Muscle of leg (tissue), 11 donors: ENCODE results near the gene RABEP1. TPM values are rescaled to one million over a fixed set of nuclear protein-coding genes. Genes with fewer than 3 reads are reported as not detected.
A peak's percentile ranks its signal among the peaks of the same experiment; 100 is the strongest.

ENCODE experiments used
- DNase-seq: peaks from one replicate; pipeline ENCODE4 v3.0.0; 2013
- H3K27ac ChIP-seq: one replicate; pipeline ENCODE4 v1.5.1; 2013; ENCODE audit warnings: mild to moderate bottlenecking, low read length, control low read depth
- H3K27me3 ChIP-seq: one replicate; pipeline ENCODE4 v1.6.1; 2013; ENCODE audit warnings: low read length; ENCODE audit not compliant: control insufficient read depth, insufficient read depth
- H3K36me3 ChIP-seq: one replicate; pipeline ENCODE4 v1.6.1; 2013; ENCODE audit warnings: low read length; ENCODE audit not compliant: control insufficient read depth, insufficient read depth
- H3K4me1 ChIP-seq: one replicate; pipeline ENCODE4 v1.6.1; 2013; ENCODE audit warnings: low read length; ENCODE audit not compliant: control insufficient read depth, insufficient read depth
- H3K4me3 ChIP-seq: one replicate; pipeline ENCODE4 v1.5.1; 2013; ENCODE audit warnings: low read length, control low read depth
- H3K9me3 ChIP-seq: replicated peaks from 2 replicates; pipeline ENCODE4 v1.6.1; 2013; ENCODE audit warnings: low read depth, low read length; ENCODE audit not compliant: control insufficient read depth
- WGBS: methylation state at CpG from one replicate; pipeline ENCODE4 v1.1.5; 2013; ENCODE audit warnings: missing lambda C conversion rate; ENCODE audit not compliant: insufficient coverage; 5-methylcytosine and 5-hydroxymethylcytosine counted together
- polyA plus RNA-seq, 8 donors: library from polyadenylated mRNA; unstranded; fragments of 120-200 nt; gene quantifications; one replicate each; pipeline versions ENCODE4 v1.2.1 to v1.2.3, GENCODE V29; 2013; ENCODE audit warnings: inconsistent platforms in 1 of 8, low replicate concordance in 1 of 8; ENCODE audit not compliant: insufficient read length in 8 of 8, insufficient read depth in 1 of 8
- total RNA-seq: library from RNA; stranded (reverse); fragments of 120-200 nt; gene quantifications from one replicate; pipeline ENCODE4 v1.2.4, GENCODE V29; 2013

RABEP1 gene
- total and polyA plus RNA-seq, 9 donors = 38.2 to 55.6 (median 51.6) TPM

GRCh38 chr17:5304636-5305035 lies 22.6 kb downstream of the RABEP1 start:
- 100% methylated on average over 1 of the region's 1 CpG for WGBS
- H3K27me3 ChIP-seq = no peaks in the 10 kb centered on the region
- H3K4me1 ChIP-seq = no peaks in the 10 kb centered on the region
- H3K27ac ChIP-seq = no peak overlapping the region
- no peak for DNase-seq
- no peaks in the 10 kb centered on the region for H3K36me3 ChIP-seq
- no peak overlapping the region for H3K4me3 ChIP-seq
- no peaks in the 10 kb centered on the region for H3K9me3 ChIP-seq

GRCh38 chr17:5309851-5310250 lies 27.8 kb downstream of the RABEP1 start:
- Histone ChIP-seq H3K27me3 (no peaks in the 10 kb centered on the region), H3K9me3 (no peaks in the 10 kb centered on the region), H3K4me3 (no peak overlapping the region), H3K4me1 (no peaks in the 10 kb centered on the region), H3K27ac (no peak overlapping the region), H3K36me3 (peaks cover 2% of the 10 kb centered on the region)
- no peak for DNase-seq

GRCh38 chr17:5325851-5326250 lies 43.8 kb downstream of the RABEP1 start:
- DNase-seq = peak; percentile 1
- Histone ChIP-seq H3K27me3 (no peaks in the 10 kb centered on the region), H3K36me3 (no peaks in the 10 kb centered on the region), H3K27ac (no peak overlapping the region), H3K4me3 (no peak overlapping the region), H3K4me1 (no peaks in the 10 kb centered on the region), H3K9me3 (no peaks in the 10 kb centered on the region)
- no CpG with 5 or more reads among the region's 4 CpGs for WGBS

GRCh38 chr17:5329784-5330557 lies 47.9 kb downstream of the RABEP1 start:
- H3K36me3 ChIP-seq = peaks cover 13% of the 10 kb centered on the region
- no peak overlapping the region for H3K4me3 ChIP-seq
- no peaks in the 10 kb centered on the region for H3K27me3 ChIP-seq
- no peaks in the 10 kb centered on the region for H3K4me1 ChIP-seq
- DNase-seq = no peak
- no peaks in the 10 kb centered on the region for H3K9me3 ChIP-seq
- WGBS = no CpG with 5 or more reads among the region's 2 CpGs
- H3K27ac ChIP-seq = no peak overlapping the region

GRCh38 chr17:5330981-5331380 lies 48.9 kb downstream of the RABEP1 start:
- Histone ChIP-seq H3K4me3 (no peak overlapping the region), H3K4me1 (no peaks in the 10 kb centered on the region), H3K9me3 (no peaks in the 10 kb centered on the region), H3K27ac (no peak overlapping the region), H3K27me3 (no peaks in the 10 kb centered on the region), H3K36me3 (peaks cover 13% of the 10 kb centered on the region)
- DNase-seq = no peak
- no CpG with 5 or more reads among the region's 2 CpGs for WGBS

- Histone ChIP-seq H3K4me3 (no peak overlapping the region), H3K27me3 (no peaks in the 10 kb centered on the region), H3K9me3 (no peaks in the 10 kb centered on the region), H3K4me1 (no peaks in the 10 kb centered on the region), H3K36me3 (peaks cover 13% of the 10 kb centered on the region), H3K27ac (no peak overlapping the region)
- DNase-seq = no peak
- WGBS = no CpG with 5 or more reads among the region's 4 CpGs
Measured at GRCh38 chr17:5331506-5331905, 49.4 kb downstream of the RABEP1 start.

GRCh38 chr17:5344914-5345313 lies 62.8 kb downstream of the RABEP1 start:
- Histone ChIP-seq H3K27me3 (no peaks in the 10 kb centered on the region), H3K27ac (no peak overlapping the region), H3K4me1 (no peaks in the 10 kb centered on the region), H3K4me3 (no peak overlapping the region), H3K36me3 (peaks cover 14% of the 10 kb centered on the region), H3K9me3 (no peaks in the 10 kb centered on the region)
- WGBS = 87% methylated on average over 3 of the region's 9 CpGs
- no peak for DNase-seq

- no CpG with 5 or more reads among the region's 4 CpGs for WGBS
- no peak for DNase-seq
- Histone ChIP-seq H3K4me1 (no peaks in the 10 kb centered on the region), H3K36me3 (peaks cover 33% of the 10 kb centered on the region), H3K27me3 (no peaks in the 10 kb centered on the region), H3K27ac (no peak overlapping the region), H3K4me3 (no peak overlapping the region), H3K9me3 (no peaks in the 10 kb centered on the region)
Measured at GRCh38 chr17:5352681-5353289, 70.7 kb downstream of the RABEP1 start.

- Histone ChIP-seq H3K27ac (no peak overlapping the region), H3K36me3 (peaks cover 34% of the 10 kb centered on the region), H3K9me3 (no peaks in the 10 kb centered on the region), H3K4me1 (no peaks in the 10 kb centered on the region), H3K27me3 (no peaks in the 10 kb centered on the region), H3K4me3 (no peak overlapping the region)
- DNase-seq = no peak
- WGBS = no CpG with 5 or more reads among the region's 2 CpGs
Measured at GRCh38 chr17:5354310-5354709, 72.2 kb downstream of the RABEP1 start.

GRCh38 chr17:5354886-5355415 lies 72.9 kb downstream of the RABEP1 start:
- Histone ChIP-seq H3K4me3 (no peak overlapping the region), H3K27ac (peak overlapping the region; percentile 38), H3K9me3 (no peaks in the 10 kb centered on the region), H3K27me3 (no peaks in the 10 kb centered on the region), H3K4me1 (no peaks in the 10 kb centered on the region), H3K36me3 (peaks cover 38% of the 10 kb centered on the region)
- 82% methylated on average over 1 of the region's 2 CpGs for whole genome bisulfite sequencing
- no peak for DNase-seq
